ENCODE measurements around the gene SMU1.

The SMU1 gene

GRCh38 chr9:33044162-33044673 is 32.3 kb downstream of the SMU1 start:
- DNase-seq, result peak; percentile 41 to 51

GRCh38 chr9:33043671-33044070 is 32.8 kb downstream of the SMU1 start:
- DNase-seq, result no peak

GRCh38 chr9:33042473-33042872 is 34.0 kb downstream of the SMU1 start:
- no peak for DNase-seq

GRCh38 chr9:33041432-33042188 is 34.9 kb downstream of the SMU1 start:
- no peak for DNase-seq

- no peak for DNase-seq
Measured at GRCh38 chr9:33040792-33041431, 35.6 kb downstream of the SMU1 start.

- DNase-seq, result no peak
Measured at GRCh38 chr9:33032865-33033264, 43.6 kb downstream of the SMU1 start.

- no peak for DNase-seq
Measured at GRCh38 chr9:33032292-33032691, 44.2 kb downstream of the SMU1 start.

- DNase-seq, result no peak
Measured at GRCh38 chr9:33030285-33030684, 46.2 kb downstream of the SMU1 start.

- no peak for DNase-seq
Measured at GRCh38 chr9:33029231-33029786, 47.2 kb downstream of the SMU1 start.

GRCh38 chr9:33025572-33026342 is 50.7 kb downstream of the SMU1 start:
- DNase-seq, result peak; percentile 57 to 59

GRCh38 chr9:33024966-33025571 is 51.4 kb downstream of the SMU1 start, which contains the start of gene DNAJA1:
Gene DNAJA1, plus strand, starts transcription at chr9:33025273. Its CDS starts 1,212 bp downstream, at chr9:33026485.
- DNase-seq, result peak; percentile 96 to 98

- peak in 1 of 2 donors; percentile 7 for DNase-seq
Measured at GRCh38 chr9:33024126-33024965, 52.1 kb downstream of the SMU1 start.

- DNase-seq, result no peak
Measured at GRCh38 chr9:33023661-33024060, 52.8 kb downstream of the SMU1 start.

GRCh38 chr9:33022755-33023154 is 53.7 kb downstream of the SMU1 start:
- DNase-seq, result no peak

- no peak for DNase-seq
Measured at GRCh38 chr9:33022303-33022702, 54.2 kb downstream of the SMU1 start.

- no peak for DNase-seq
Measured at GRCh38 chr9:33019797-33020196, 56.7 kb downstream of the SMU1 start.

- DNase-seq, result no peak
Measured at GRCh38 chr9:33017283-33018041, 59.0 kb downstream of the SMU1 start.

GRCh38 chr9:33014665-33015014 is 61.8 kb downstream of the SMU1 start:
- no peak for DNase-seq

GRCh38 chr9:33013962-33014664 is 62.4 kb downstream of the SMU1 start:
- no peak for DNase-seq

GRCh38 chr9:33012328-33013069 is 64.0 kb downstream of the SMU1 start:
- DNase-seq, result no peak

Data from stimulated activated CD4-positive, alpha-beta T cell treated with anti-CD3 and anti-CD28 coated beads, Interleukin-2, amount 100 ng/mL, for 48 hours (primary cell).